Loucy (cell line): ENCODE data around the gene OPRM1.

ENCODE experiments used
- EZH2phosphoT487 ChIP-seq: fragments of 200-600 bp; IDR thresholded peaks from 2 replicates; pipeline ENCODE4 v1.6.1; 2018; ENCODE audit warnings: antibody characterized with exemption, mild to moderate bottlenecking, moderate library complexity, borderline replicate concordance
- TF ChIP-seq, protein P1 (sequence below): fragments of 200-600 bp; sonication (generic); conservative IDR thresholded peaks from 2 replicates; pipeline ENCODE4 v1.5.1; 2014; ENCODE audit warnings: mild to moderate bottlenecking, antibody characterized with exemption, low read length

DNA sequence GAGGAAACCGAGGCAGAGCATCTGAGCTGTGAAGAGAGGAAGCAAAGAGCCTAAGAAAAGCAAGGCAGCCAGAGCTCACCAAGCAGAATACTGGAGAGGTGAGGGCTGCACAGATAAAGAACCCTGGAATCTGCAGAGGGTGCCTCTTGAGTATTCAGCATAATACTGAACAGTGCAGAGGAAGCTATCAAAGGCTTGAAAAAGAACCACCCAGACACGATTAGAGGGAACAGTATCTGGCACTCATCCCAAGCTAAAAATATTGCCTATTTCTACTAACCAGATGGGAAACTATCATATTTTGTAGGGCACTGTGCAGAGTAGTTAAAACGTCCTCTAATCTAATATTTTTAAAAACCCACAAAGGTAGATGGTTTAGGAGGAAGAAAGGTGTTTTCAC, 41.8 kb upstream of the OPRM1 start:
- TF ChIP-seq, protein P1, sequence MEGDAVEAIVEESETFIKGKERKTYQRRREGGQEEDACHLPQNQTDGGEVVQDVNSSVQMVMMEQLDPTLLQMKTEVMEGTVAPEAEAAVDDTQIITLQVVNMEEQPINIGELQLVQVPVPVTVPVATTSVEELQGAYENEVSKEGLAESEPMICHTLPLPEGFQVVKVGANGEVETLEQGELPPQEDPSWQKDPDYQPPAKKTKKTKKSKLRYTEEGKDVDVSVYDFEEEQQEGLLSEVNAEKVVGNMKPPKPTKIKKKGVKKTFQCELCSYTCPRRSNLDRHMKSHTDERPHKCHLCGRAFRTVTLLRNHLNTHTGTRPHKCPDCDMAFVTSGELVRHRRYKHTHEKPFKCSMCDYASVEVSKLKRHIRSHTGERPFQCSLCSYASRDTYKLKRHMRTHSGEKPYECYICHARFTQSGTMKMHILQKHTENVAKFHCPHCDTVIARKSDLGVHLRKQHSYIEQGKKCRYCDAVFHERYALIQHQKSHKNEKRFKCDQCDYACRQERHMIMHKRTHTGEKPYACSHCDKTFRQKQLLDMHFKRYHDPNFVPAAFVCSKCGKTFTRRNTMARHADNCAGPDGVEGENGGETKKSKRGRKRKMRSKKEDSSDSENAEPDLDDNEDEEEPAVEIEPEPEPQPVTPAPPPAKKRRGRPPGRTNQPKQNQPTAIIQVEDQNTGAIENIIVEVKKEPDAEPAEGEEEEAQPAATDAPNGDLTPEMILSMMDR = no peak
- TF ChIP-seq EZH2phosphoT487 = no peak
